Stimulated activated CD4-positive, alpha-beta T cell treated with anti-CD3 and anti-CD28 coated beads, TNF-alpha, amount 100 ng/mL, for 1 hour (primary cell): ENCODE measurements around the gene GALNT16.

Experiments used
- DNase-seq, 3 donors: peaks; one replicate each; pipeline ENCODE4 v3.0.0-alpha.2; 2020; ENCODE audit warnings: low read depth in 3 of 3, low spot score in 1 of 3

The GALNT16 gene

GRCh38 chr14:69316449-69317101 lies 56.6 kb downstream of the GALNT16 start:
- DNase-seq = no peak

GRCh38 chr14:69317102-69317755 lies 57.3 kb downstream of the GALNT16 start:
- DNase-seq = no peak

GRCh38 chr14:69317780-69318179 lies 57.8 kb downstream of the GALNT16 start:
- no peak for DNase-seq

GRCh38 chr14:69318241-69318640 lies 58.3 kb downstream of the GALNT16 start:
- DNase-seq = no peak

- DNase-seq = no peak
Observed at GRCh38 chr14:69318901-69319475, 59.0 kb downstream of the GALNT16 start.

- no peak for DNase-seq
Observed at GRCh38 chr14:69319911-69320310, 60.0 kb downstream of the GALNT16 start.

GRCh38 chr14:69320581-69321365 lies 60.8 kb downstream of the GALNT16 start:
- no peak for DNase-seq

- no peak for DNase-seq
Observed at GRCh38 chr14:69321601-69322330, 61.8 kb downstream of the GALNT16 start.

- no peak for DNase-seq
Observed at GRCh38 chr14:69323266-69323998, 63.5 kb downstream of the GALNT16 start.

GRCh38 chr14:69323999-69324282 lies 64.0 kb downstream of the GALNT16 start:
- no peak for DNase-seq

- DNase-seq = no peak
Observed at GRCh38 chr14:69324341-69324931, 64.5 kb downstream of the GALNT16 start.

- no peak for DNase-seq
Observed at GRCh38 chr14:69325086-69325485, 65.1 kb downstream of the GALNT16 start.

GRCh38 chr14:69325646-69326265 lies 65.8 kb downstream of the GALNT16 start:
- DNase-seq = no peak

- DNase-seq = no peak
Observed at GRCh38 chr14:69326611-69327010, 66.7 kb downstream of the GALNT16 start.

- DNase-seq = no peak
Observed at GRCh38 chr14:69327507-69327906, 67.5 kb downstream of the GALNT16 start.

GRCh38 chr14:69328317-69328716 lies 68.4 kb downstream of the GALNT16 start:
- no peak for DNase-seq

GRCh38 chr14:69328765-69329164 lies 68.8 kb downstream of the GALNT16 start:
- no peak for DNase-seq

GRCh38 chr14:69331206-69331605 lies 71.2 kb downstream of the GALNT16 start:
- no peak for DNase-seq

- no peak for DNase-seq
Observed at GRCh38 chr14:69332782-69333395, 72.9 kb downstream of the GALNT16 start.
